HEK293 (cell line): ENCODE results near the gene EPHA4.

ENCODE experiments used
- BCL11B ChIP-seq: fragments of 450-650 bp; formaldehyde crosslinking; IDR thresholded peaks from 2 replicates; pipeline ENCODE4 v1.5.1; 2016; ENCODE audit warnings: low read depth, missing biosample characterization, missing genetic modification characterization
- GFI1B ChIP-seq: fragments of 450-650 bp; formaldehyde crosslinking; IDR thresholded peaks from 2 replicates; pipeline ENCODE4 v1.5.1; 2016; ENCODE audit warnings: missing biosample characterization, missing genetic modification characterization
- REPIN1 ChIP-seq: fragments of 450-650 bp; formaldehyde crosslinking; IDR thresholded peaks from 2 replicates; pipeline ENCODE4 v1.5.1; 2017; ENCODE audit warnings: missing biosample characterization, missing genetic modification characterization, low read depth
- ZBTB21 ChIP-seq: fragments of 450-650 bp; formaldehyde crosslinking; IDR thresholded peaks from 2 replicates; pipeline ENCODE4 v1.5.1; 2017; ENCODE audit warnings: missing biosample characterization, missing genetic modification characterization
- ZNF549 ChIP-seq: fragments of 450-650 bp; IDR thresholded peaks from 2 replicates; pipeline ENCODE4 v1.5.1; 2018; ENCODE audit warnings: missing biosample characterization, missing genetic modification characterization, mild to moderate bottlenecking, inconsistent platforms, moderate library complexity
- ZNF629 ChIP-seq: fragments of 450-650 bp; formaldehyde crosslinking; IDR thresholded peaks from 2 replicates; pipeline ENCODE4 v1.5.1; 2017; ENCODE audit warnings: missing biosample characterization, missing genetic modification characterization
- TF ChIP-seq, protein P1 (sequence below): fragments of 450-650 bp; formaldehyde crosslinking; IDR thresholded peaks from 2 replicates; pipeline ENCODE4 v1.5.1; 2016; ENCODE audit warnings: missing biosample characterization, missing genetic modification characterization
- TF ChIP-seq, protein P2 (sequence below): IDR thresholded peaks from 2 replicates; pipeline ENCODE4 v1.6.1; 2011; ENCODE audit warnings: mild to moderate bottlenecking, low read depth, low read length, borderline replicate concordance

DNA sequence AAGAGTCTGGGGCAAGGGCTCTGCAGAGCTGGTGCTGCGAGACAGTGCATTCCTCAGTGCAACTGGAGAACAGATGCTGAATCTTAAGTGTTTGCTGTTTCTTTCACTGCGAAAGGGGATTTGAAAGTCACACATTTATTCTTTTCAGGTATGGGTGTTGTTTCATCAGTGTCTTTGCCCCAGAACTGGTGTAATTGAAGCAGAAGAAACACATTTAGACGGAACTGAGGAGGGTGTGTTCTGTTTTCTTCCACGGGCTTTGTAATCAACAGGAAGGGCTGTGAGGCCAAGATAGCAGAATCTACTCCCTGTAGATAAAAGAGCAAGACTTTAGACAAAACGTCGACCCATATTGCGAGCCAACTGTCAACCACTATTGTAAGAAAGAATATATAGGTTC, 151.9 kb downstream of the EPHA4 start:
- TF ChIP-seq, protein P1, sequence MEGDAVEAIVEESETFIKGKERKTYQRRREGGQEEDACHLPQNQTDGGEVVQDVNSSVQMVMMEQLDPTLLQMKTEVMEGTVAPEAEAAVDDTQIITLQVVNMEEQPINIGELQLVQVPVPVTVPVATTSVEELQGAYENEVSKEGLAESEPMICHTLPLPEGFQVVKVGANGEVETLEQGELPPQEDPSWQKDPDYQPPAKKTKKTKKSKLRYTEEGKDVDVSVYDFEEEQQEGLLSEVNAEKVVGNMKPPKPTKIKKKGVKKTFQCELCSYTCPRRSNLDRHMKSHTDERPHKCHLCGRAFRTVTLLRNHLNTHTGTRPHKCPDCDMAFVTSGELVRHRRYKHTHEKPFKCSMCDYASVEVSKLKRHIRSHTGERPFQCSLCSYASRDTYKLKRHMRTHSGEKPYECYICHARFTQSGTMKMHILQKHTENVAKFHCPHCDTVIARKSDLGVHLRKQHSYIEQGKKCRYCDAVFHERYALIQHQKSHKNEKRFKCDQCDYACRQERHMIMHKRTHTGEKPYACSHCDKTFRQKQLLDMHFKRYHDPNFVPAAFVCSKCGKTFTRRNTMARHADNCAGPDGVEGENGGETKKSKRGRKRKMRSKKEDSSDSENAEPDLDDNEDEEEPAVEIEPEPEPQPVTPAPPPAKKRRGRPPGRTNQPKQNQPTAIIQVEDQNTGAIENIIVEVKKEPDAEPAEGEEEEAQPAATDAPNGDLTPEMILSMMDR (tag by site-specific recombination) = no peak
- TF ChIP-seq ZBTB21 (tag by site-specific recombination) (no peak), REPIN1 (tag by site-specific recombination) (no peak), GFI1B (tag by site-specific recombination) (no peak), BCL11B (tag by site-specific recombination) (no peak), ZNF549 (no peak), ZNF629 (tag by site-specific recombination) (no peak)
- TF ChIP-seq, protein P2, sequence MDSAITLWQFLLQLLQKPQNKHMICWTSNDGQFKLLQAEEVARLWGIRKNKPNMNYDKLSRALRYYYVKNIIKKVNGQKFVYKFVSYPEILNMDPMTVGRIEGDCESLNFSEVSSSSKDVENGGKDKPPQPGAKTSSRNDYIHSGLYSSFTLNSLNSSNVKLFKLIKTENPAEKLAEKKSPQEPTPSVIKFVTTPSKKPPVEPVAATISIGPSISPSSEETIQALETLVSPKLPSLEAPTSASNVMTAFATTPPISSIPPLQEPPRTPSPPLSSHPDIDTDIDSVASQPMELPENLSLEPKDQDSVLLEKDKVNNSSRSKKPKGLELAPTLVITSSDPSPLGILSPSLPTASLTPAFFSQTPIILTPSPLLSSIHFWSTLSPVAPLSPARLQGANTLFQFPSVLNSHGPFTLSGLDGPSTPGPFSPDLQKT = no peak
